SH-SY5Y (cell line): Measurements from ENCODE around the gene SUOX.

Source experiments
- GATA2 ChIP-seq: IDR thresholded peaks from 2 replicates; pipeline ENCODE4 v1.6.1; 2011; ENCODE audit warnings: mild to moderate bottlenecking, low read depth, low read length
- GATA3 ChIP-seq: IDR thresholded peaks from 2 replicates; pipeline ENCODE4 v1.6.1; 2011; ENCODE audit warnings: low read depth, mild to moderate bottlenecking, low read length, moderate library complexity

- TF ChIP-seq GATA2 (no peak), GATA3 (no peak)
These were observed 18.7 kb upstream of the SUOX start for GRCh38 chr12:55978393-55978792.
